ENCODE results near the gene POMT2. TPM values are rescaled to one million over a fixed set of nuclear protein-coding genes. Genes with fewer than 3 reads are reported as not detected.

The POMT2 gene
- total RNA-seq, 2 experiments from 2014 or later = 11.7 to 18.2 TPM

DNA sequence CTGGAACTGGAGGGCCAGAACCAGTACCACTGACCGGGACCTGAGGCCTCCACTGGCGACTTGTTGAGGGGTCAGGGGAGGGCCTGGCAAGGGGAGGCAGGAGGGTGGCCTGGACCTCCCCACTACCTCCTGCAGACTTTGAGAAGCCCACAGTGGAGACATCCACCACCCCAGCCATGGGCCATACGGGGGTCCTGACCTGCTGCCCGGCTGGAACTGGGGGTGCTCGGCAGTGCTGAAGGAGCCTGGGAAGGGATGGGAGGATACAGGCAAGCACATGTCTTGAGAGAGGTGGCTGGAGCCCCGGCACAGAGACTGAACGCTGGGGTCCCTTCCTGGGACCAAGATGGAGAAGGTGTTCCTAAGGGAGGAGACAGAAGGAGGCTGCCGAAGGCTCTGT, 64.0 kb downstream of the POMT2 start:
- DNase-seq = no peak
- no peak for ATAC-seq
- ChIA-PET CTCF (interaction anchor here (0.7 kb wide), 1 partner anchor 416 kb away, joined by 3 read pairs; no protein-coding TSS in a partner anchor), POLR2A (no interaction called here)
- H3K4me3 Mint-ChIP-seq = no peak overlapping the region
- intact Hi-C loops (cut with DNase I, micrococcal nuclease) = no loop called here
- no peak overlapping the region for H3K27ac Mint-ChIP-seq
- peaks cover 5% of the 10 kb centered on the region for H3K27me3 Mint-ChIP-seq
- H3K9me3 Mint-ChIP-seq (ENCODE audit: low read depth) = no peaks in the 10 kb centered on the region
- no peaks in the 10 kb centered on the region for H3K36me3 Mint-ChIP-seq (ENCODE audit: low read depth)
- no peaks in the 10 kb centered on the region for H3K4me1 Mint-ChIP-seq

DNA sequence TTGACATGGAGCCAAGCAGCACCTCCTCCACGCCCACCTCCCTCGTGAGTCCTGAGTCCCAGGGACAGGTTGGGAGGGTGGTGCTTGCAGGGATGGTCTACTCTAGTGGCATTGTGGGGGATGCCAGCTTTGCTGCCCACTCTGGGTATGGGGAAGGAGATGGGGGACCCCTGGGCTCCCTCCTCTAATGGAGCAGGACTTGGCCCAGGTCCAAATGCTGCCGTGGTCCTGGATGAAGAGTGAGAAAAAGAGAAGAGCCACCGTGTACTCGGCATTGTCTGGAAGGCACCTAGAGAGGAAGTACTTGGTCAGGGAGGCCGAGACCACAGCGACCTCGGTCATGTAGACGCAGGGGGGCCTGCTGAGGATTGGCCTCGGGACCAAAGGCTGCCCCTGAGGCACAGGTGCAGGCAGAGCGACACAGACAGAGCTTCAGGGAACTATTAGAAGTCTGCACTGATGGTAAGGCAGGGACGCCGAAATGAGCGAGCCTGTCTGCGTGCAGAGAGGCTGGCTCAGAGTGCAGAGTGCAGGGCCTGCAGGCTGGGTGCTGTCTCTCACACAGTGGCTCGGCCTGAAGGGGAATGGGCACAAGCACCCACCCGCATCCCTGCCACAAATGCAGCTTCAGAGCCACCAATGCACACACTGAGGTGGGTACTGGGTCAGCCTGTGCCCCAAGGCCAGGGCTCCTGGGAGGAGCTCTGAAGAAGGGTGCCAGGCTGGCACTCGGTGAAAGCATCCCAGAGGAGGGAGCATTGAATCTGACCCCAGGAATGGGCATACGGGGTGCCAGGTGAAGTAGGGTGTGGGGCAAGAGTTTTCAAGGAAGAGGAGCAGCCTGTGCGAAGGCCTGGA, 67.1 kb downstream of the POMT2 start:
- no peak overlapping the region for H3K27ac Mint-ChIP-seq
- POLR2A ChIA-PET = no interaction called here
- no peaks in the 10 kb centered on the region for H3K9me3 Mint-ChIP-seq (ENCODE audit: low read depth)
- DNase-seq (no peak), ATAC-seq (no peak)
- CTCF ChIA-PET = no interaction called here
- intact Hi-C loops (cut with DNase I, micrococcal nuclease) = no loop called here
- H3K27me3 Mint-ChIP-seq = no peaks in the 10 kb centered on the region
- no peaks in the 10 kb centered on the region for H3K36me3 Mint-ChIP-seq (ENCODE audit: low read depth)
- no peaks in the 10 kb centered on the region for H3K4me1 Mint-ChIP-seq
- H3K4me3 Mint-ChIP-seq = no peak overlapping the region

- intact Hi-C loops (cut with DNase I, micrococcal nuclease) = no loop called here
- ChIA-PET POLR2A (no interaction called here), CTCF (no interaction called here)
- no peaks in the 10 kb centered on the region for H3K27me3 Mint-ChIP-seq
- no peak for ATAC-seq
- no peak for DNase-seq
- no peaks in the 10 kb centered on the region for H3K36me3 Mint-ChIP-seq (ENCODE audit: low read depth)
- H3K4me3 Mint-ChIP-seq = no peak overlapping the region
- no peak overlapping the region for H3K27ac Mint-ChIP-seq
- no peaks in the 10 kb centered on the region for H3K9me3 Mint-ChIP-seq (ENCODE audit: low read depth)
- no peaks in the 10 kb centered on the region for H3K4me1 Mint-ChIP-seq
Observed at GRCh38 chr14:77251870-77252269, 68.8 kb downstream of the POMT2 start.

DNA sequence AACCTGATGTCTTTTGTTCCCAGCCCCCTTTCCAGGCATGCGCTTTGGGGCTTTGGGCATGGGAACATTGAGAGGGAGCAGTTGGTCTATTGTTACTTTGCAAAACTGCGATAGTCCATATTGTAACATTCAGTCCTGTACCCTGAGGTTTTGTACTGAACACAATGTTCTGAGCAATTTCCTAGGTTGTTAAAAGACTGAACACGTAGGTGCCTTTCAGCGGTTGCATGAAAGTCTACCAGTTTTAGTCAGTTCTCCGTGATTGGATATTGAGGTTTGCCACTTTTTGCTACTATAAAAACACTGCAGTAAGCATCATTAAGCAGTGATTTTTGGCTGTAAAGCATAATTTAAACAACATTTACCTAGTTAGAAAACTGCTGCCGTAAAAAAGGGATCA, 69.8 kb downstream of the POMT2 start:
- ATAC-seq (no peak), DNase-seq (no peak)
- POLR2A ChIA-PET = no interaction called here
- Mint-ChIP-seq H3K27ac (no peak overlapping the region), H3K36me3 (ENCODE audit: low read depth) (no peaks in the 10 kb centered on the region), H3K9me3 (ENCODE audit: low read depth) (no peaks in the 10 kb centered on the region), H3K4me1 (no peaks in the 10 kb centered on the region), H3K27me3 (no peaks in the 10 kb centered on the region), H3K4me3 (no peak overlapping the region)
- CTCF ChIA-PET = no interaction called here
- intact Hi-C loops (cut with DNase I, micrococcal nuclease) = no loop called here

GRCh38 chr14:77249286-77249685, 71.4 kb downstream of the POMT2 start:
- ATAC-seq (no peak), DNase-seq (no peak)
- Mint-ChIP-seq H3K27me3 (no peaks in the 10 kb centered on the region), H3K4me3 (no peak overlapping the region), H3K4me1 (no peaks in the 10 kb centered on the region), H3K36me3 (ENCODE audit: low read depth) (no peaks in the 10 kb centered on the region), H3K27ac (no peak overlapping the region), H3K9me3 (ENCODE audit: low read depth) (no peaks in the 10 kb centered on the region)
- intact Hi-C loops (cut with DNase I, micrococcal nuclease) = no loop called here
- ChIA-PET POLR2A (no interaction called here), CTCF (interaction anchor here (1.2 kb wide), 1 partner anchor 96 kb away, joined by 4 read pairs; no protein-coding TSS in a partner anchor)

GRCh38 chr14:77248666-77249065, 72.0 kb downstream of the POMT2 start:
- ChIA-PET CTCF (no interaction called here), POLR2A (no interaction called here)
- ATAC-seq (no peak), DNase-seq (no peak)
- no peaks in the 10 kb centered on the region for H3K9me3 Mint-ChIP-seq (ENCODE audit: low read depth)
- no peaks in the 10 kb centered on the region for H3K4me1 Mint-ChIP-seq
- intact Hi-C loops (cut with DNase I, micrococcal nuclease) = no loop called here
- no peak overlapping the region for H3K4me3 Mint-ChIP-seq
- H3K27me3 Mint-ChIP-seq = no peaks in the 10 kb centered on the region
- no peak overlapping the region for H3K27ac Mint-ChIP-seq
- no peaks in the 10 kb centered on the region for H3K36me3 Mint-ChIP-seq (ENCODE audit: low read depth)

GRCh38 chr14:77246784-77247183, 73.9 kb downstream of the POMT2 start:
- ATAC-seq (no peak), DNase-seq (no peak)
- Mint-ChIP-seq H3K36me3 (ENCODE audit: low read depth) (no peaks in the 10 kb centered on the region), H3K27ac (no peak overlapping the region), H3K9me3 (ENCODE audit: low read depth) (no peaks in the 10 kb centered on the region), H3K27me3 (no peaks in the 10 kb centered on the region), H3K4me1 (no peaks in the 10 kb centered on the region), H3K4me3 (no peak overlapping the region)
- POLR2A ChIA-PET = no interaction called here
- intact Hi-C loops (cut with DNase I, micrococcal nuclease) = no loop called here
- CTCF ChIA-PET = interaction anchor here (0.6 to 0.8 kb wide), 2 partner anchors 537 to 1687 kb away, joined by 3 to 5 read pairs; no protein-coding TSS in a partner anchor

- Mint-ChIP-seq H3K4me1 (no peaks in the 10 kb centered on the region), H3K4me3 (no peak overlapping the region), H3K27ac (no peak overlapping the region), H3K9me3 (ENCODE audit: low read depth) (no peaks in the 10 kb centered on the region), H3K27me3 (no peaks in the 10 kb centered on the region), H3K36me3 (ENCODE audit: low read depth) (no peaks in the 10 kb centered on the region)
- no peak for ATAC-seq
- intact Hi-C loops (cut with DNase I, micrococcal nuclease) = no loop called here
- POLR2A ChIA-PET = no interaction called here
- no peak for DNase-seq
- CTCF ChIA-PET = interaction anchor here (0.8 kb wide), 1 partner anchor 1686 kb away, joined by 5 read pairs; no protein-coding TSS in a partner anchor
Observed at GRCh38 chr14:77245820-77246219, 74.9 kb downstream of the POMT2 start.

GRCh38 chr14:77243853-77244252, 76.8 kb downstream of the POMT2 start:
- ChIA-PET CTCF (no interaction called here), POLR2A (no interaction called here)
- intact Hi-C loops (cut with DNase I, micrococcal nuclease) = no loop called here
- Mint-ChIP-seq H3K9me3 (ENCODE audit: low read depth) (no peaks in the 10 kb centered on the region), H3K36me3 (ENCODE audit: low read depth) (no peaks in the 10 kb centered on the region), H3K4me3 (no peak overlapping the region), H3K4me1 (no peaks in the 10 kb centered on the region), H3K27me3 (no peaks in the 10 kb centered on the region), H3K27ac (no peak overlapping the region)
- no peak for DNase-seq
- ATAC-seq = no peak

DNA sequence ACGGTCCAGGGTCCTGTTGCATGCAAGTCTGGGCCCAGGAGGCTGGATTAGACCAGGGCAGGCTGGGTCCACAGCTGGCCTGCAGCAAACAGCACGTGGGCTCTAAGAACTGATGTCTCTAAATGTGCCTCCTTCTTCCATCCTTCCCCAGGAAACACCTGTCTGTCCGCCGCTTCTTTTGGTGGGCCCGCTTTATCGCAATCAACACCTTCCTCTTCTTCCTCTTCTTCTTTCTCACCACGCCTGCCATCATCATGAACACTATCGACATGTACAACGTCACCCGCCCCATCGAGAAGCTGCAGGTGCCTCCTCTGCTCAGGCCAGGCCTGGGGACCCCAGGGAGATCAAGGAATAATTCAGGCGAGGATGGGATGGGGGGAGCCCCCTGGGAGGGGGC, 77.9 kb downstream of the POMT2 start:
- no peak overlapping the region for H3K4me3 Mint-ChIP-seq
- ATAC-seq = no peak
- ChIA-PET POLR2A (no interaction called here), CTCF (interaction anchor here (0.7 kb wide), 1 partner anchor 100 kb away, joined by 4 read pairs; no protein-coding TSS in a partner anchor)
- intact Hi-C loops (cut with DNase I, micrococcal nuclease) = no loop called here
- H3K9me3 Mint-ChIP-seq (ENCODE audit: low read depth) = no peaks in the 10 kb centered on the region
- no peaks in the 10 kb centered on the region for H3K36me3 Mint-ChIP-seq (ENCODE audit: low read depth)
- DNase-seq = no peak
- H3K27me3 Mint-ChIP-seq = no peaks in the 10 kb centered on the region
- H3K4me1 Mint-ChIP-seq = no peaks in the 10 kb centered on the region
- no peak overlapping the region for H3K27ac Mint-ChIP-seq

GRCh38 chr14:77241955-77242354, 78.7 kb downstream of the POMT2 start:
- ChIA-PET CTCF (interaction anchor here (0.7 kb wide), 1 partner anchor 100 kb away, joined by 4 read pairs; no protein-coding TSS in a partner anchor), POLR2A (no interaction called here)
- Mint-ChIP-seq H3K9me3 (ENCODE audit: low read depth) (no peaks in the 10 kb centered on the region), H3K27me3 (no peaks in the 10 kb centered on the region), H3K27ac (no peak overlapping the region), H3K4me1 (no peaks in the 10 kb centered on the region), H3K36me3 (ENCODE audit: low read depth) (no peaks in the 10 kb centered on the region), H3K4me3 (no peak overlapping the region)
- intact Hi-C loops (cut with DNase I, micrococcal nuclease) = no loop called here
- DNase-seq (no peak), ATAC-seq (no peak)

DNA sequence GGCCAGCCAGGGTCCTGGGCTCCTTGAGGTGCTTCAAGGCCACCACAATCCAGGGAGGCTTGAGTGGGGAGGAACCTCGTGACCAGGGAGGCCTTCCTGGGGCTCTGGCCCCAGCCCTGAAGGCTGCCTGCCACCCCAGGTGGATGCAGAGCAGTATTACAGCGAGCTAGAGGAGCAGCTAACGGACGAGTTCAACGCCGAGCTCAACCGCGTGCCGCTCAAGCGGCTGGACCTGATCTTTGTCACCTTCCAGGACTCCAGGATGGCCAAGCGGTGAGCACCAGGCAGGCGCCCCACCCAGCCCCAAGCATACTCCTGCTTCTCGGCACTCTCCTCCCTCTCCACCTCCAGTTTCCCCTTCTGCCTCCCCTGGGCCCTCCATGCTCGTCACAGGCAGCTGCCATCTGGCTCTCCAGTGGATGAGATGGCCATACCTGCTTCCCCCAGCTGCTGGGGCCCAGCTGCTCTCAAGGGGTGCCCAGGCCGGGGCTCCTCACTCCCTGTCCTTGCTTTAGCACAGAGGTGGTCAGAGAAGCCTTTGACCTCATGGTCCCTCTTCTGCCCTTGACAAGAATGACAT, 80.3 kb downstream of the POMT2 start:
- H3K4me3 Mint-ChIP-seq = no peak overlapping the region
- no peak for DNase-seq
- H3K9me3 Mint-ChIP-seq (ENCODE audit: low read depth) = no peaks in the 10 kb centered on the region
- no peak overlapping the region for H3K27ac Mint-ChIP-seq
- POLR2A ChIA-PET = no interaction called here
- CTCF ChIA-PET = no interaction called here
- H3K36me3 Mint-ChIP-seq (ENCODE audit: low read depth) = no peaks in the 10 kb centered on the region
- no peak for ATAC-seq
- no peaks in the 10 kb centered on the region for H3K27me3 Mint-ChIP-seq
- no peaks in the 10 kb centered on the region for H3K4me1 Mint-ChIP-seq
- intact Hi-C loops (cut with DNase I, micrococcal nuclease) = no loop called here

All from activated CD4-positive, alpha-beta T cell treated with anti-CD3 and anti-CD28 coated beads for 36 hours (primary cell).